ENCODE data around the gene CRAMP1. TPM values are rescaled to one million over a fixed set of nuclear protein-coding genes. Genes with fewer than 3 reads are reported as not detected.

Gene CRAMP1
- total and polyA plus RNA-seq, 12 donors = 3.2 to 13.8 (median 10.5) TPM

- DNase-seq (no peak), ATAC-seq (no peak)
- peaks cover 0 to 38% (median 19%) of the 10 kb centered on the region in 9 donors for H3K4me1 ChIP-seq
- H3K9me3 ChIP-seq = no peaks in the 10 kb centered on the region
- no peak overlapping the region for H3K4me3 ChIP-seq
- WGBS, 2 donors = 95 to 96% methylated on average over 12 of the region's 12 CpGs
- peaks cover 0 to 100% (median 34%) of the 10 kb centered on the region in 9 donors for H3K36me3 ChIP-seq
- H3K27ac ChIP-seq = no peak overlapping the region
- H3K27me3 ChIP-seq = no peaks in the 10 kb centered on the region
- TF ChIP-seq, protein P1, sequence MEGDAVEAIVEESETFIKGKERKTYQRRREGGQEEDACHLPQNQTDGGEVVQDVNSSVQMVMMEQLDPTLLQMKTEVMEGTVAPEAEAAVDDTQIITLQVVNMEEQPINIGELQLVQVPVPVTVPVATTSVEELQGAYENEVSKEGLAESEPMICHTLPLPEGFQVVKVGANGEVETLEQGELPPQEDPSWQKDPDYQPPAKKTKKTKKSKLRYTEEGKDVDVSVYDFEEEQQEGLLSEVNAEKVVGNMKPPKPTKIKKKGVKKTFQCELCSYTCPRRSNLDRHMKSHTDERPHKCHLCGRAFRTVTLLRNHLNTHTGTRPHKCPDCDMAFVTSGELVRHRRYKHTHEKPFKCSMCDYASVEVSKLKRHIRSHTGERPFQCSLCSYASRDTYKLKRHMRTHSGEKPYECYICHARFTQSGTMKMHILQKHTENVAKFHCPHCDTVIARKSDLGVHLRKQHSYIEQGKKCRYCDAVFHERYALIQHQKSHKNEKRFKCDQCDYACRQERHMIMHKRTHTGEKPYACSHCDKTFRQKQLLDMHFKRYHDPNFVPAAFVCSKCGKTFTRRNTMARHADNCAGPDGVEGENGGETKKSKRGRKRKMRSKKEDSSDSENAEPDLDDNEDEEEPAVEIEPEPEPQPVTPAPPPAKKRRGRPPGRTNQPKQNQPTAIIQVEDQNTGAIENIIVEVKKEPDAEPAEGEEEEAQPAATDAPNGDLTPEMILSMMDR (IDR thresholded peaks at IDR 0.05) = no peak
- intact Hi-C loops (cut with DNase I) = no loop called here
Observed at GRCh38 chr16:1643521-1643920, 31.4 kb downstream of the CRAMP1 start.

DNA sequence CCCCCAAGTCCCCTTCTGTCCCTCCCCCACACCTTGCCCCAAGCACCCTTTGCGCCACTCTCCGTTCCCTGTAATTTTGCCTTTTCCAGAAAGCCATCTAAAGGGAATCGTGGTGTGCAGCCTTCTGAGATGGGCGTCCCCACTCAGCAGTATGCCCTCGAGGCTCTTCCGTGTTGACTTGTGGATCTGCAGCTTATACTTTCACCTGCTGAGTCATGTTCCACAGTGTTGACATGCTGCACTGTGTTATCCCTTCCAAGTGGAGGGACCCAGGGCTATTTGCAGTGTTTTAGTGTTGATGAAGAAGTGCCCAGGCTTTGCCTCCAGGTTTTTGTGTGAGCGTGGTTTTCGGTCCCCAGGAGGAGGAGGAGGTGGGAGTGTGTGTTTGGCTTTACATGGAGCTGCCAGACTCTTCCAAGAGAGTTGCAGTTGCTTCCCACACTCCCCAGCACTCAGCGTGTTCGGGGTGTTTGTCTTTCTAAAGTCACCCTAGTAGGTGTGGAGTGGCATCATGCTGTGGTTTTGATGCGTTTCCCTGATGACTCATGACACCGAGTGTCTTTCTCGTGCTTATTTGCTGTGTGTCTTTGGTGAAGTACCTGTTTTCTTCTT lies 33.9 kb downstream of the CRAMP1 start:
- TF ChIP-seq, protein P1 (IDR thresholded peaks at IDR 0.05) = no peak
- H3K27ac ChIP-seq = no peak overlapping the region
- H3K27me3 ChIP-seq = no peaks in the 10 kb centered on the region
- peaks cover 0 to 19% (median 9%) of the 10 kb centered on the region in 9 donors for H3K4me1 ChIP-seq
- no peak overlapping the region for H3K4me3 ChIP-seq
- WGBS, 2 donors = 81 to 82% methylated on average over 13 of the region's 13 CpGs
- ATAC-seq (no peak), DNase-seq (no peak)
- intact Hi-C loops (cut with DNase I) = no loop called here
- no peaks in the 10 kb centered on the region for H3K9me3 ChIP-seq
- H3K36me3 ChIP-seq = peaks cover 0 to 95% (median 33%) of the 10 kb centered on the region in 9 donors

GRCh38 chr16:1647856-1648255 lies 35.7 kb downstream of the CRAMP1 start:
- H3K4me1 ChIP-seq = peaks cover 0 to 1% (median 0%) of the 10 kb centered on the region in 9 donors
- peaks cover 0 to 94% (median 23%) of the 10 kb centered on the region in 9 donors for H3K36me3 ChIP-seq
- intact Hi-C loops (cut with DNase I) = no loop called here
- TF ChIP-seq, protein P1 (IDR thresholded peaks at IDR 0.05) = no peak
- 94% methylated on average over 13 of the region's 13 CpGs for WGBS, 2 donors
- H3K9me3 ChIP-seq = no peaks in the 10 kb centered on the region
- DNase-seq = no peak
- H3K27me3 ChIP-seq = no peaks in the 10 kb centered on the region
- ATAC-seq = no peak
- H3K4me3 ChIP-seq = no peak overlapping the region
- H3K27ac ChIP-seq = no peak overlapping the region

GRCh38 chr16:1650131-1650530 lies 38.0 kb downstream of the CRAMP1 start:
- 89 to 92% methylated on average over 4 of the region's 4 CpGs for WGBS, 2 donors
- Histone ChIP-seq H3K27ac (no peak overlapping the region), H3K36me3 (peaks cover 0 to 94% (median 38%) of the 10 kb centered on the region in 9 donors), H3K9me3 (no peaks in the 10 kb centered on the region), H3K27me3 (no peaks in the 10 kb centered on the region), H3K4me3 (no peak overlapping the region), H3K4me1 (no peaks in the 10 kb centered on the region)
- intact Hi-C loops (cut with DNase I) = no loop called here
- ATAC-seq = no peak
- TF ChIP-seq, protein P1 (IDR thresholded peaks at IDR 0.05) = no peak
- DNase-seq = no peak

Measured in heart right ventricle (tissue), 16 donors.